Spleen (tissue), 7 donors: ENCODE data around the gene KIAA1217.

Experiments
- POLR2A ChIP-seq, 3 donors: fragments of 450-650 bp; IDR thresholded peaks; one replicate each; pipeline ENCODE4 v1.5.1; 2017; ENCODE audit warnings: antibody characterized with exemption in 3 of 3, mild to moderate bottlenecking in 1 of 3
- POLR2AphosphoS5 ChIP-seq, 3 donors: sonication (generic); formaldehyde crosslinking; IDR thresholded peaks; one replicate each; pipeline ENCODE4 v1.5.1; 2017; ENCODE audit warnings: antibody characterized with exemption in 3 of 3
- TF ChIP-seq, protein P1 (sequence below), 11 experiments: fragments of 200-600 bp in 7 of 11; fragments of 450-650 bp in 4 of 11; sonication (generic) in 4 of 11; IDR thresholded peaks in 8 of 11; conservative IDR thresholded peaks in 3 of 11; 1 replicate in 7 of 11; 2 replicates in 4 of 11; pipeline versions ENCODE4 v1.4.0 to v1.8.0; 2016 to 2021; ENCODE audit warnings: antibody characterized with exemption in 11 of 11, inconsistent platforms in 4 of 11, mild to moderate bottlenecking in 1 of 11
- donor health status: DM: no; HTN: no; CAD: no; lungs with moderate emphysema.
- donor health status: DM: no; HTN: no; CAD: no.
- donor health status: DM: no; HTN: no; CAD: no.

DNA sequence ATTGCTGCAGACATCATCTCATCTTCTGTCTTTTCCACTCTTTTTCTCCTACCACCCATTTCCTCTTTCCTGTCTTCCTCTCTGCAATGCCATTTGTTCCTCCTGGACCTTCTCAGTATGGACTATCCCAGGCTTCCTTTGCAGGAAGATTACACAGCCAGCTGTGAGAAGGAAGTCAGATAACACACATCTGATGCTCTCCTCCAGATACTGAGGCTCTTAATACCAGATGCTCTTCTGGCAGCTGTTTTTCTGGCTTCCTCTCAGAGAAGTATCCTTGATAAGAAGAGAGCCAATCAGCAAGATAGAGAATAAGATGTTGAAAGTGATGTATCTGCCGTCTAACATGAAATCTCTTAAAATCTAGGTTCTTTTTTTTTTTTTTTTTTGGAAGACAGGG is 14.4 kb downstream of the KIAA1217 start:
- TF ChIP-seq, protein P1, sequence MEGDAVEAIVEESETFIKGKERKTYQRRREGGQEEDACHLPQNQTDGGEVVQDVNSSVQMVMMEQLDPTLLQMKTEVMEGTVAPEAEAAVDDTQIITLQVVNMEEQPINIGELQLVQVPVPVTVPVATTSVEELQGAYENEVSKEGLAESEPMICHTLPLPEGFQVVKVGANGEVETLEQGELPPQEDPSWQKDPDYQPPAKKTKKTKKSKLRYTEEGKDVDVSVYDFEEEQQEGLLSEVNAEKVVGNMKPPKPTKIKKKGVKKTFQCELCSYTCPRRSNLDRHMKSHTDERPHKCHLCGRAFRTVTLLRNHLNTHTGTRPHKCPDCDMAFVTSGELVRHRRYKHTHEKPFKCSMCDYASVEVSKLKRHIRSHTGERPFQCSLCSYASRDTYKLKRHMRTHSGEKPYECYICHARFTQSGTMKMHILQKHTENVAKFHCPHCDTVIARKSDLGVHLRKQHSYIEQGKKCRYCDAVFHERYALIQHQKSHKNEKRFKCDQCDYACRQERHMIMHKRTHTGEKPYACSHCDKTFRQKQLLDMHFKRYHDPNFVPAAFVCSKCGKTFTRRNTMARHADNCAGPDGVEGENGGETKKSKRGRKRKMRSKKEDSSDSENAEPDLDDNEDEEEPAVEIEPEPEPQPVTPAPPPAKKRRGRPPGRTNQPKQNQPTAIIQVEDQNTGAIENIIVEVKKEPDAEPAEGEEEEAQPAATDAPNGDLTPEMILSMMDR (IDR thresholded peaks at IDR 0.05 in 8 of 11, conservative IDR thresholded peaks at IDR 0.05 in 3 of 11), result no peak
- TF ChIP-seq POLR2A (IDR thresholded peaks at IDR 0.05) (no peak), POLR2AphosphoS5 (IDR thresholded peaks at IDR 0.05) (no peak)
